ELR (cell line): Measurements from ENCODE around the gene KIFC3.
"Not testable (repeated sequence)": the region's sequence is repeated elsewhere in the genome, so short reads cannot be mapped to it uniquely, and the experiment has no call there.

Source experiments
- DNase-seq: peaks from one replicate; pipeline ENCODE4 v3.0.0-alpha.2; 2015; ENCODE audit warnings: low read depth

KIFC3 gene

DNA sequence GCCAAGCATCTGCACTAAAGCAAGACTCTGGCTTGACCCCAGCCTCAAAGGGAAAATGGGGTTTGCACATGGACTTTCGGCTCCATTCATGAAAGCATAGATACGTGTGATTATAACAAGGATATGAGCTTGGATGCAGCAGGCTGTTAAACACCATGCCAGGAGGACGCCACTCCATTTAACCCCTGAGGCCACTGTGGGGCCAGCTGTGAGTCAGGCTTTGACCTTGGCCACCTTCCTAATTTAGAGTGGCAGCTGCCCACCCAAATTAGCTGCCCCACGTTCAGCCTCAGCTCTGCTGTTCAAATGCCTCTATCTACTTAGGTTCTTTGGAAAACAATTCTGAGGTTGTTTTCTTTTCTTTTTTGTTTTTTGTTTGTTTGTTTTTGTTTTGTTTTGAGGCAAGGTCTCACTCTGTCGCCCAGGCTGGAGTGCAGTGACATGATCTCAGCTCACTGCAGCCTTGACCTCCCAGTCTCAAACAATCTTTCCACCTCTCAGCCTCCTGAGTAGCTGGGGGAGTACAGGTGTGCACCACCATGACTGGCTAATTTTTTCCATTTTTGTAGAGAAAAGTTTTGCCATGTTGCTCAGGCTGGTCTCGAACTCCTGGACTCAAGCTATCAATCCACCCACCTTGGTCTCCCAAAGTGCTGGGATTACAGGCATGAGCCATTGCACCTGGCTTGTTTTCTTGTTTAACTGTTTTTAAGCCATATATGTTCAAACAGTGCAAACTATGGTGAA lies 23.2 kb upstream of the KIFC3 start:
- no peak for DNase-seq

DNA sequence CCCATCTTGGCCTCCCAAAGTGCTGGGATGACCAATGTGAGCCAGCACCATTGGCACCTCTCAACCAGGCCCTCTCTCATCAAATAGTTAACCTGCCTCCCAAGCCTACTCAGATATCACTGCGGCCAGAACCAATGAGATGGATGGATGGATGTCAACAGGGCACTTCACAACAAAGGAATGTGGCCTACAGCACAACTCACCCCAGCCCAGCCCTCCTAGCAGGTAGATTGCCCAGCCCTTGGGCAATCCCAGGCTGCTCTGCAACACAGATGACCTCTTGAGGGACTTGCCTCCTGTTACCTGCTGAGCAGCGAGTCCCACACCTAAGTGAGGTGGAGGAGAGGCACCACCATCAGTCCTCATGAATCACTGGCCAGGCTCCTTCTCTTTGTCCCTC lies 22.6 kb upstream of the KIFC3 start:
- no peak for DNase-seq

DNA sequence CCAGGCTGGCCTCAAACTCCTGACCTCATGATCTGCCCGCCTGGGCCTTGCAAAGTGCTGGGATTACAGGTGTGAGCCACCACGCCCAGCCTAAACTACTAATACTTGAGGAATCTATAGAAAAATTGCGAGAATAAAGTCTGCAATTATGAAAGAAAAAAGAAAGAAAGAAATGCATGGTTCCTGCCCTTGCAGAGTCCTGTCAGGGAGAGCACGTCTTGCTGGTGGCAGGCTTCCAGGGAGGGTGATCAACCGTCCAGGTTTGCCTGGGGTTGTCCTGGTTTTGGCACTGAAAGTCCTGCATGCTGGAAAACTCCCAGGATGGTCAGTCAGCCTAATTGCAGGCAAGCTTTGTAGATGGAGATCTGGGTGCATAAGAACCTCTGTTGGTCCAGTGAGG lies 21.5 kb upstream of the KIFC3 start:
- no peak for DNase-seq

GRCh38 chr16:57822856-57823255 lies 20.6 kb upstream of the KIFC3 start:
- DNase-seq = no peak

DNA sequence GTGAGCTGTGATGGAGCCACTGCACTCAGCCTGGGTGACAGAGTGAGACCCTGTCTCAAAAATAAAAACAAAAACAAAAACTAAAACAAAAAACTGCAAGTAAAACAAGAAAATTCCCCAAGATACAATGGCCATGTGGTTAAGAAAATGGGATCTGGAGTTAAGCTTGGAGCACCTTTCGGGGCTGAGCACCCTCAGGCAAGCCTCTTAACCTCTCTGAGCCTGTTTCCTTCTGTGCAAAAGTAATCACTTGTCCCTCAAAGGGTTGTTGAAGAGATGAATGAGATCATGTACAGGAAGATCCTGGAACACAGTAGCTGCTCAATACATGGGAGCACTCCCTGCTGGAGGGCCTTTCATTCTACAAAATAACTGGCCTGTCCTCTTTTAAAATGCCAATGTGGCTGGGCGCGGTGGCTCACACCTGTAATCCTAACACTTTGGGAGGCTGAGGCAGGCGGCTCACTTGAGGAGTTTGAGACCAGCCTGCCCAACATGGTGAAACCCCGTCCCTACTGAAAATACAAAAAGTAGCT lies 19.8 kb upstream of the KIFC3 start:
- DNase-seq = no peak

DNA sequence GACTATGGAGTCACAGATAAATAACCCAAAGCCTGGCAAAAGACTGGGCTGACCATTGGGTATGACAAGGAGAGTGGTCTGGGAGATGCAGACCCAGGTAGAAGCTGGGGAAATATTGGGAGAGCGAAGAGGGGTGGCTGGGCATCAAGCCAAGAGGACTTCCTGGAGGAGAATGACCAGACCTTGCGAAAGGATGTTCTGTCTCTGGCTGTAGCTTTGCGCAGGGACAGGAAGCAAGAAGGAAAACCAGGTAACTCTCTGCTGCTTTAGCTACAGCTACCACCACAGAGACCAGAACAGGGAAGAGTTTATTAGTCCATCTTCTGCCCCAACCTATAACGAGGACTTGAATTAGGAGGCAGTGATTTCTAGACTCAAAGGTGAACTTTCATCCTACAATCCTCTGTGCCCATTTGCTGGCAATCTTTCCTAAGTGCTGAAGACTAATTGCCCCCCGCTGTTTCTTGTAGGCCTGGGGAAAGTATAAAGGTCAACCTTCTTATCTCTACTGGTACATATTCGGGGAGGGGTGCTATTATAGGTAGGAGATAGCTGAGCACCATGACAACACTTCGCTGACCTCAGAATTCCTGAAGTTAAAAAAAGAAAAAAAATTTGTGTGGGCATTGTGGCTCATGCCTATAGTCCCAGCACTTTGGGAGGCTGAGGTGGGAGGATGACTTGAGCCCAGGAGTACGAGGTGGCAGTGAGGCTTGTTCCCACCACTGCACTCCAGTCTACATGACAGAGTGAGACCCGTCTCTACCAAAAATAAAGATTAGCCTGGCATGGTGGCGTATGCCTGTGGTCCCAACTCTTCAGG lies 19.1 kb upstream of the KIFC3 start:
- DNase-seq = peak; percentile 31

- no peak for DNase-seq
Measured at GRCh38 chr16:57818377-57819064, 16.2 kb upstream of the KIFC3 start.

DNA sequence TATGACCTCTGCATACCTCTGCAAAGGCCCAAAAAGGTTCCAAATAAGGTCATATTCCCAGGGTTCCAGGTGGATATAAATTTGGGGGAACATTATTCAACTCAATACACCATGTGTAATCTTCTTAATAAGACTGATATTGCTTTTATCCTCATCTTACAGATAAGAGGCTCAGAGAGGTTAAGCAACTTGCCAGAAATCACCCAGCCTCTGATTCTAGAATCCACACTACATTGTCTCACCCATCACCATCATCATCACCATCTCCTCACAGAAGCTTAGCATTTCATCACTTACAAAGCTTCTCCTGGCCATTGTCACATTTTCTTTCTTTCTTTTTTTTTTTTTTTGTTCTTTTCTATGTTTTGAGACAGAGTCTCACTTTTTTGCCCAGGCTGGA lies 15.4 kb upstream of the KIFC3 start:
- no peak for DNase-seq

DNA sequence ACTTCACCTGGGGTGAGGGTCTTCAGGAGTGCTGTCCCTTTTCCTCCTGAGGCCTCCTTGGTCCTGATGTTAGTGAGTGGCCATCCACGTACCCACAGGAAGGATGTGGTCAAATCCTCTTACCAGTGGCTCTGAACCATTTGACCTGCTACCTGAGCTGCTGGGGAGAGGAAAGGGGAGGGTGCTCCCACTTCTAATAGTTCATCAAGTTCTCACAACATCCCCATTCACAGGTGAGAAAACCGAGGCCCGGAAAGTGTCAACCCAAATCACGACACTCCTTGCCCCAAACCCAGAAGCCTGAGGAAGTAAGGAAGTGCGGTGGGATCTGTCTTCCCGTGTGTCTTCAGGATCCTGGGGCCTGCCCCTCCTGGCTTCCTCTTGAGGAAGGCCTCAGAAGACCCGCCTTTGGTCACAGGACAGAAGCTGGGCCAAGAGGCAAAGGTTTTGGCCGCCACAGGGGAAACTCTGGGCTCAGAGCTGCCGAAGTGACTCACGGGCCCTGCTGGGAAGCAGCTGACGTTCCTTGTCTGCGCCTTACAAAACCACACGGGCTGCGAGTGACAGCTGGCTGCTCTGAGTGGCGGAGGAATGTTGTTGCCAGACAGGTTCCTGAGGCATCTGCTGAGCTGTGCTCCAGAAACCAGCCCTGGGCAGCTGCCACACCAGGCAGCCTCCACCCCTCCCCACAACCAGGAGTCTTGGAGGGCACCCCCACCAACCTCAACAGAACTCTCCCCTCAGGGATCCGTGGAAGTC lies 13.9 kb upstream of the KIFC3 start:
- peak; percentile 92 for DNase-seq

- DNase-seq = no peak
Measured at GRCh38 chr16:57814896-57815295, 12.6 kb upstream of the KIFC3 start.

- DNase-seq = no peak
Measured at GRCh38 chr16:57813466-57813865, 11.2 kb upstream of the KIFC3 start.

DNA sequence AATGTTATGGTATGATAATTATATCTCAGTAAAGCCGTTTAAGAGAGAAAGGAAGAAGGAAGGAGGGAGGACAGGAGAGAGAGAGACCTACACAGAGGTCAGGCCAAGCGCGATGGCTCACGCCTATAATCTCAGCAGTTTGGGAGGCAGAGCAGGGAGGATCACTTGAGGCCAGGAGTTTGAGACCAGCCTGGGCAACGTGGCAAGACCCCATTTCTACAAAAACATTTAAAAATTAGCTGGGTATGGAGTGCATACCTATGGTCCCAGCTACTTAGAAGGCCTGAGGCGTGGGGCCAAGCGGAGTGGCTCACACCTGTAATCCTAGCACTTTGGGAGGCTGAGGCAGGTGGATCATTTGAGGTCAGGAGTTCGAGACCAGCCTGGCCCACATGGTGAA lies 9.0 kb upstream of the KIFC3 start:
- not testable (repeated sequence) for DNase-seq

GRCh38 chr16:57810197-57811031 lies 8.1 kb upstream of the KIFC3 start:
- peak; percentile 95 for DNase-seq

DNA sequence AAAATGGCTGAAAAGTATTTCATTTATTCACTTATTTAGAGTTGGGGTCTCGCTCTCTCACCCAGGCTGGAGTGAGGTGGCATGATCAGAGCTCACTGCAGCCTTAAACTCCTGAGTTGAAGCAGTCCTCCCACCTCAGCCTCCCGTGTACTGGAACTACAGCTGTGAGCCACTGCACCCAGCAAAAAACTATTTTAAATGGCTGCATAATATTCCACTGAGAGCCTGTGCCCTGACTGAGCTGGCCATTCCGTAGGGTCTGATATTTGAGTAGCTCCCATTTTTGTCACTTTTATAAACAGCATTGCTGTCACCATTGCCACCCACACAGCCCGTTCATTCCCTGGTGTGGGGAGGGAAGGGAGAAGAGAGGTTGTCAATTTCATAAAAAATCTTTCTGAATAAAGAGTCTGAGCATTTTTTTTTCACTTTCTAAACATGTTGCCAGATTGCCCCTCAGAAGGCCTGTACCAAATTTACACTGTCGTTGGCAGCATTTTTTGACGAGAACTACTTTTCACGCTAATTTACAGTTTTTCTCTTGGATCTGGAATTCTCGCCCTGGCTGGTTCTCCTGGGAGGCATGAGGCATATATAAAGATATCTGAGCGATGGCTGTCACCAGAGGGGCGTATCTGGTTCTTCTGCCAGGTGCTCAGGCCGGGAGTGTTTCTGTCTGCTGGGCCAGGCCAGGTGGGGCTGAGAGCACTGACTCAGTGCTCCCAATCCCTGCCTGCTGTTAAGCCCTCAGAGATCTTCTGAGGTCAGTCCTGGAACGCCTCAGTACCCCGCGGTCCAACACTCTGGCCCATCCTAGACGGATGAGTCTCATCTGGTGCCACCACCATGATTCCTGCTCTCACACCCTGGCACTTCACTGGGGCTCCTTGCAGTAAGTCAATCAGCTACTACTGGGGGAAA lies 7.2 kb upstream of the KIFC3 start:
- DNase-seq = no peak

DNA sequence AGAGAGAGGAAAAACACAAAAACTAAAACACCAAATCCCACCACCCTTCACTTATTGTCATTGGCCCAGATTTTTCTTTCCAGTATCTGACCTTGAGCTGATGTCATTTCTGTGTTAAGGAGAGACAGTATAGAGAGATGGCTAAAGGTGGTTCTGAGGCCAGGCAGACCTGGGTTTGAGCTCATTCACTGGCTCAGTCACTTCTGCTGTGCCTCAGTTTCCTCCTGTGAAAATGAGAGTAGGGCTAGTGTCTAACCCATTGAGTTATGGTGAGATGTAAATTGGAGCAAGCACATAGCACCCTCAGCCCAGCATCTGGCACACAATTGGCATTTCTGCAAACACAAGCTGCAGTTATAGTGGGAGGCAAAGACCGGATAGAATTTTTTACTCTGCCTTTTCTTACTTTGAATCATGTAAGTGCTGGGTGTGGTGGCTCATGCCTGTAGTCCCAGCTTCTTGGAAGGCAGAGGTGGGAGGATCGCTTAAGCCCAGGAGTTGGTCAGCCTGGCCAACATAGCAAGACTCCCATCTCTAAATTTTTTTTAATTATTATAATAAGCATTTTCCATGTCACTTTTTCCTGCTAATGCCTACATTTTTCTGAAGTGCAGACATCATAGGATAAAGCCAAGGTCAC lies 6.4 kb upstream of the KIFC3 start:
- DNase-seq = no peak

- DNase-seq = peak; percentile 98
Measured at GRCh38 chr16:57807968-57808528, 5.8 kb upstream of the KIFC3 start.

DNA sequence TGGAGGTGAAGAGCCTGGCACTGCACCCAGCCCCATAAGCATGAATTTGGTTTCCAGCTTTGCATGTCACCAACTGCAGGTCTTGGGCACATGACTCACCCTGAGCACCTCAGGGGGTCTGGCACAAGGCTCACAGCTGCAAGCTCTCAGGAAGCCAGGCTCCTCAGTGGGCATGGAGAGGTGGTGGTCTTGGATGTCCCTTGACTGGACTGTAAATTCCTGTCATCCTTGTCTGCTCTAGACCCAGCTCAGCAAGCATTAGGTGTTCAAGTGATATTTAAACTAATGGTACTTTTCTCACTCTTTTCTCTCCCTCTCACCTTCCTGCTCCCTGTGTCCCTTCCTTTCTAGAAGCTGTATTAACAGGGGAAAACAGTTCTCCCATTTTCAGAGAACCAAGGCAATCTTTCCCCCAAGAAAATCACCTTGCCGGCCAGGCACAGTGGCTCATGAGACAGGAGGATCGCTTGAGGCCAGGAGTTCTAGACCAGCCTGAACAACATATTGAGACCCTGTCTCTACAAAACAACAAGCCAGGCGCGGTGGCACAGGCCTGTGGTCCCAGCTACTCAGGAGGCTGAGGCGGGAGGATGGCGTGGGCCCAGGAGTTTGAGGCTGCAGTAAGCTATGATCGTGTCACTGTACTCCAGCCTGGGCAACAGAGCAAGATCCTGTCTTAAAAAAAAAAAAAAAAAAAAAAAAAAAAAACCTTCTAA lies 5.1 kb upstream of the KIFC3 start:
- peak; percentile 64 for DNase-seq

DNA sequence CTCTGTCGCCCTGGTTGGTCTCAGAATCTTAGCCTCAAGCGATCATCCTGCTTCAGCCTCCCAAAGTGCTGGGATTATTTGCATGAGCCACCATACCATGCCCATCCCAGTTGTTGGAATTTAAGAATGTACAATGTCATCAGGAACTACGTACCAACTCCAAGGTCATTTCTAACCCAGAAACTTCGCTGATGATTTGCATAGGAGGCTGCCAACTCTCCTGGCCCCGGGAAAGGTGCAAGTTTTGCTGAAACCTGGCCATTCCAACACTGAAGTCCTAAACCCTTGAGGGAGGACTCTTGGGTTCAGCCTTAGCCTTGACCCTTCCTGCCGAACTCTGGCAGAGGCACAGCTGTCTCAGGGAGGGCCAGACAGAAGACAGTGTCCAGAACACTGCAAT lies 2.9 kb upstream of the KIFC3 start:
- DNase-seq = no peak
